Bronchial epithelial cell (primary cell): ENCODE measurements around the gene FAM53B. TPM values are rescaled to one million over a fixed set of nuclear protein-coding genes. Genes with fewer than 3 reads are reported as not detected.

Experiments used
- DNase-seq: peaks from one replicate; pipeline ENCODE4 v3.0.0-alpha.2; 2010; ENCODE audit warnings: low read depth
- FAIRE-seq: peaks from 2 replicates; lab custom pipeline; 2011; peaks lifted over from hg19 to GRCh38; lab: Jason Lieb, UNC
- H3K27me3 ChIP-seq: 2 replicates; pipeline ENCODE4 v1.5.1; 2011; ENCODE audit warnings: low read length; ENCODE audit not compliant: control insufficient read depth, insufficient read depth
- H3K36me3 ChIP-seq: 2 replicates; pipeline ENCODE4 v1.5.1; 2011; ENCODE audit warnings: low read length; ENCODE audit not compliant: control insufficient read depth, insufficient read depth
- H3K4me3 ChIP-seq: 2 replicates; pipeline ENCODE4 v1.5.1; 2011; ENCODE audit warnings: mild to moderate bottlenecking, low read depth, low read length, control low read depth
- CTCF ChIP-seq: IDR thresholded peaks from 2 replicates; pipeline ENCODE4 v1.5.1; 2011; ENCODE audit warnings: mild to moderate bottlenecking, moderate library complexity, low read length, control low read depth, inconsistent platforms; ENCODE audit not compliant: insufficient read depth, severe bottlenecking
- total RNA-seq: library from RNA; depleted of rRNA; stranded (reverse); fragments of >200 nt; gene quantifications from 2 replicates; pipeline ENCODE4 v1.2.1, GENCODE V29; 2014

FAM53B gene
- total RNA-seq, 1 donor from 2014 or later: 19.5 TPM

DNA sequence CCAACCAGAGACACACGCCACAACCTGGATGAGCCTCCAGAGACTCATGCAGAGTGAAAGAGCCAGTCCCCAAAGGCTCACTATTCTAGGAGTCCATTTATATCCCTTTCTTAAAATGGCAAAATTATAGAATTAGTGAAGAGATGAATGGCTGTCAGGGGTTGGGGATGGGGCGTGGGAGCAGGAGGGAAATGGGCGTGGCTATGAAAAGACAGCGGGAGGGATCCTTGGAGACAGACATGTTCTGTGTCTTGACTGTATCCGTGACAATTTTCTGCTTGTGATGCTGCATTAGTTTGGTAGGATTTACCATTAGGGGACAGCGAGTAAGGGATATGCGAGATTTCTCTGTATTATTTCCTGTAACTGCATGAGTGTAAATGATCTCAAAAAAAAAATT is 33.0 kb downstream of the FAM53B start:
- H3K36me3 ChIP-seq: peaks cover 8% of the 10 kb centered on the region
- no peak for DNase-seq
- no peak for FAIRE-seq
- no peak for TF ChIP-seq CTCF
- H3K4me3 ChIP-seq: no peak overlapping the region
- no peaks in the 10 kb centered on the region for H3K27me3 ChIP-seq

DNA sequence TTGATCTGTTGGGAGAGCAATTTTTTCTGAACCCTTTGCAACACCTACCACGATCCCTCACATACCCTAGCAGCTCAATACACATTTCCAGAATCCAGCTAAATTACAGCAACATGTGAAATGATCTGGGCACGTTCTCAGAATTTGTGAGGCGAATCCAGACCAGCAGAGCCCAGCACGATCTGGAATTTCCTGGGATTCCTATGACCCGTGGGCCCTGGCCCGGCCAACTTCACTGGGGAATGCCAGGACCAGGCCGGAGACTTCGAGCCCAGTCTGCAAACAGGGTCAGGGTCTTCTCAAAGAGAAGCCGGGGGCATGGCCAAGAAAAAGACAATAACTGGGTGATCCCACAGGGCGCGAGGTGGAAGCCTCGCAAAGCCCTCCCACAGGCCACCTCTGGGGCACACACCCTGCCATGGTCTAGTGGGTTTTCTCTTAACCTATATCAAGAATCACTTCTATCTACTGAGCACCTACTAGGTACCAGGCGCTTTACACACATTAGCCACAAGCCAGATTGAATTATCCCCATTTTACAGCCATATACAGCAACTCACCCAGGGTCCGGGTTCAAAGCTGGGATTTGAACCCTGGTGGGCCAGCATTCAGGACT is 33.8 kb downstream of the FAM53B start:
- no peak overlapping the region for H3K4me3 ChIP-seq
- peaks cover 11% of the 10 kb centered on the region for H3K36me3 ChIP-seq
- no peak for TF ChIP-seq CTCF
- DNase-seq (no peak), FAIRE-seq (no peak)
- H3K27me3 ChIP-seq: no peaks in the 10 kb centered on the region

DNA sequence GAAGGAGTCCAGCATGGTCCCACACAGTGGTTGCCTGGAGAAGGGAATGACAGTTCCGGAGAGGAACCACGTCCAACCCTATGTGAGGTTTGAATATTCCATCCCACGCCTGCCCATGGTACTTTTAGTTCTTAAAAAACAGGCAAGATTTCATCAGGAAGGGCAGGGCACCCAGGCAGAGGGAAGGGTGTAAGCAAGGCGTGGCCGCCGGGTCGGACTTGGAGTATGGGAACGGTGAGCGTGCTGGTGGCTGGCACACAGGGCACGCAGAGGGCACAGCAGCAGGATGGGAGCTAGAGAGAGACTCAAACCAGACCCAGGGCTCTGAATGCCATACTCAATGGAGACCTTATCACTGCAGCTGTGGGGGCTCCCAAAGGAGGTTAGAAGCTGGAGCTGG is 34.3 kb downstream of the FAM53B start:
- no peak for FAIRE-seq
- peak; percentile 42 for DNase-seq
- no peaks in the 10 kb centered on the region for H3K27me3 ChIP-seq
- H3K36me3 ChIP-seq: peaks cover 13% of the 10 kb centered on the region
- no peak for TF ChIP-seq CTCF
- H3K4me3 ChIP-seq: no peak overlapping the region

GRCh38 chr10:124708922-124709520 is 35.2 kb downstream of the FAM53B start:
- H3K27me3 ChIP-seq: no peaks in the 10 kb centered on the region
- DNase-seq (no peak), FAIRE-seq (no peak)
- no peak overlapping the region for H3K4me3 ChIP-seq
- H3K36me3 ChIP-seq: peaks cover 19% of the 10 kb centered on the region
- TF ChIP-seq CTCF: no peak

DNA sequence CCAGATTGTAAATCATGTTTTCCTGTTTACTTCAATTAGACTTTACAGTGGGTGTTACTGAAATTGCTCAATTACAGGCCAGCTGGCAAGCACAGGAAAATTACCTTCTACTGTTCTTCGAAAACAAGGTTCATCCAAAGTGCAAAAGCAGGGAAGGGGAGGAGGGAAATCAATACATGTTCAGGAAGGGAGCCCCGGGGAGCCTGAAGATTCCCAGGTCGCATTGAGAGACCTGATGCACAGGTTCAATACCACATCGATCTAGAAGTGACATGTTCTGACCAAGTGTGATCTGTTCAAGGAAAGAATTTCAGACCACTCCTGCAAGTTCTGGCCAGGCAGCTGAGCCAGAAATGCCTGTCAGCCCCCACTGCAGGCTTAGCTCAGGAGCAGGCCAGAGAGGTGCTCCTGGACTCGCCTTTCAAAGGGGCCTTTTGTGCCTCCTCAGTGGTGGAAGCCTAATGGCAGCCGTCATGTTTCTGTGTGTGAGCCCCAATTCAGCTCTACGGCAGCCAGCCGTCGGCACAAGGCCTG is 35.9 kb downstream of the FAM53B start:
- Histone ChIP-seq H3K4me3 (no peak overlapping the region), H3K27me3 (no peaks in the 10 kb centered on the region), H3K36me3 (peaks cover 21% of the 10 kb centered on the region)
- TF ChIP-seq CTCF: no peak
- DNase-seq (no peak), FAIRE-seq (no peak)
